ENCODE measurements around the gene CNOT10. TPM values are rescaled to one million over a fixed set of nuclear protein-coding genes. Genes with fewer than 3 reads are reported as not detected.

The CNOT10 gene
- polyA plus RNA-seq, 1 donor (not counting 4 experiments of a cell fraction or from before 2014, with no cell fraction given): 24.2 TPM

GRCh38 chr3:32782407-32782806 is 97.4 kb downstream of the CNOT10 start:
- dilution Hi-C loops (cut with MboI; ENCODE audit: extremely low pct_ligation_motif_present, low sequenced_read_pairs): no loop called here
- Histone ChIP-seq H3K4me1 (ENCODE audit: control insufficient read depth, extremely low read depth, insufficient read depth, low read length) (no peaks in the 10 kb centered on the region), H3K27me3 (ENCODE audit: control insufficient read depth, extremely low read depth, insufficient read depth, low read length) (no peaks in the 10 kb centered on the region), H3K27ac (ENCODE audit: control insufficient read depth, insufficient read depth, low read length) (no peak overlapping the region), H3K4me2 (ENCODE audit: control insufficient read depth, extremely low read depth, insufficient read depth, low read depth, low read length) (no peak overlapping the region), H3K79me2 (ENCODE audit: control insufficient read depth, insufficient read depth, low read length) (no peaks in the 10 kb centered on the region), H2AFZ (ENCODE audit: control insufficient read depth, low read length) (no peak overlapping the region), H3K4me3 (ENCODE audit: control insufficient read depth in 2 of 3, extremely low read depth in 1 of 3, insufficient read depth in 2 of 3, low read depth in 1 of 3, low read length in 3 of 3) (no peak overlapping the region), H3K9me1 (ENCODE audit: control insufficient read depth, extremely low read depth, insufficient read depth, low read length) (no peaks in the 10 kb centered on the region), H3K36me3 (ENCODE audit: control insufficient read depth in 2 of 2, extremely low read depth in 1 of 2, insufficient read depth in 2 of 2, low read length in 2 of 2) (no peaks in the 10 kb centered on the region), H3K9ac (ENCODE audit: control insufficient read depth, extremely low read depth, insufficient read depth, low read length) (no peak overlapping the region), H3K9me3 (ENCODE audit: control insufficient read depth, low read depth, low read length) (no peaks in the 10 kb centered on the region), H4K20me1 (ENCODE audit: control insufficient read depth, extremely low read depth, insufficient read depth, low read length) (no peaks in the 10 kb centered on the region)
- FAIRE-seq: no peak
- TF ChIP-seq EZH2 (IDR thresholded peaks at IDR 0.05; ENCODE audit: low read length) (no peak), CTCF (optimal IDR thresholded peaks at IDR 0.05 in 1 of 3, IDR thresholded peaks at IDR 0.05 in 1 of 3, conservative IDR thresholded peaks at IDR 0.05 in 1 of 3; ENCODE audit: extremely low read depth in 1 of 3, insufficient read depth in 2 of 3, low read length in 3 of 3) (no peak)
- no peak for DNase-seq (ENCODE audit: low read depth, low spot score)

GRCh38 chr3:32791833-32792232 is 106.8 kb downstream of the CNOT10 start:
- TF ChIP-seq CTCF (optimal IDR thresholded peaks at IDR 0.05 in 1 of 3, IDR thresholded peaks at IDR 0.05 in 1 of 3, conservative IDR thresholded peaks at IDR 0.05 in 1 of 3; ENCODE audit: extremely low read depth in 1 of 3, insufficient read depth in 2 of 3, low read length in 3 of 3): no peak
- no peak for TF ChIP-seq EZH2 (IDR thresholded peaks at IDR 0.05; ENCODE audit: low read length)
- DNase-seq (ENCODE audit: low read depth, low spot score): no peak
- Histone ChIP-seq H3K9me1 (ENCODE audit: control insufficient read depth, extremely low read depth, insufficient read depth, low read length) (no peaks in the 10 kb centered on the region), H3K4me3 (ENCODE audit: control insufficient read depth in 2 of 3, extremely low read depth in 1 of 3, insufficient read depth in 2 of 3, low read depth in 1 of 3, low read length in 3 of 3) (no peak overlapping the region), H2AFZ (ENCODE audit: control insufficient read depth, low read length) (no peak overlapping the region), H3K27ac (ENCODE audit: control insufficient read depth, insufficient read depth, low read length) (no peak overlapping the region), H3K36me3 (ENCODE audit: control insufficient read depth in 2 of 2, extremely low read depth in 1 of 2, insufficient read depth in 2 of 2, low read length in 2 of 2) (no peaks in the 10 kb centered on the region), H4K20me1 (ENCODE audit: control insufficient read depth, extremely low read depth, insufficient read depth, low read length) (no peaks in the 10 kb centered on the region), H3K4me2 (ENCODE audit: control insufficient read depth, extremely low read depth, insufficient read depth, low read depth, low read length) (no peak overlapping the region), H3K27me3 (ENCODE audit: control insufficient read depth, extremely low read depth, insufficient read depth, low read length) (peaks cover 3% of the 10 kb centered on the region), H3K9me3 (ENCODE audit: control insufficient read depth, low read depth, low read length) (no peaks in the 10 kb centered on the region), H3K79me2 (ENCODE audit: control insufficient read depth, insufficient read depth, low read length) (no peaks in the 10 kb centered on the region), H3K9ac (ENCODE audit: control insufficient read depth, extremely low read depth, insufficient read depth, low read length) (no peak overlapping the region), H3K4me1 (ENCODE audit: control insufficient read depth, extremely low read depth, insufficient read depth, low read length) (no peaks in the 10 kb centered on the region)
- FAIRE-seq: no peak
- dilution Hi-C loops (cut with MboI; ENCODE audit: extremely low pct_ligation_motif_present, low sequenced_read_pairs): no loop called here

Measured in keratinocyte (primary cell).